ENCODE data around the gene KRTAP27-1. TPM values are rescaled to one million over a fixed set of nuclear protein-coding genes. Genes with fewer than 3 reads are reported as not detected.

Gene KRTAP27-1
- total RNA-seq, 2 donors from 2014 or later: not detected

- no peaks in the 10 kb centered on the region for H3K4me1 Mint-ChIP-seq
- H3K36me3 Mint-ChIP-seq (ENCODE audit: low read depth): no peaks in the 10 kb centered on the region
- no peak for ATAC-seq
- no peak overlapping the region for H3K27ac Mint-ChIP-seq
- no peak for DNase-seq
- H3K9me3 ChIP-seq (ENCODE audit: control insufficient read depth, low read length, poor library complexity, severe bottlenecking): no peaks in the 10 kb centered on the region
- H3K27me3 Mint-ChIP-seq: no peaks in the 10 kb centered on the region
- no peak overlapping the region for H3K4me3 Mint-ChIP-seq
These were observed 3.8 kb downstream of the KRTAP27-1 start for GRCh38 chr21:30333736-30334135.

- ATAC-seq (no peak), DNase-seq (no peak)
- Mint-ChIP-seq H3K27ac (no peak overlapping the region), H3K4me1 (no peaks in the 10 kb centered on the region), H3K36me3 (ENCODE audit: low read depth) (no peaks in the 10 kb centered on the region), H3K4me3 (no peak overlapping the region), H3K27me3 (no peaks in the 10 kb centered on the region)
- no peaks in the 10 kb centered on the region for H3K9me3 ChIP-seq (ENCODE audit: control insufficient read depth, low read length, poor library complexity, severe bottlenecking)
These were observed 4.8 kb downstream of the KRTAP27-1 start for GRCh38 chr21:30332681-30333080.

- no peaks in the 10 kb centered on the region for H3K4me1 Mint-ChIP-seq
- ATAC-seq (no peak), DNase-seq (no peak)
These were observed 8.2 kb downstream of the KRTAP27-1 start for GRCh38 chr21:30329203-30329875.

GRCh38 chr21:30326390-30326789 is 11.1 kb downstream of the KRTAP27-1 start:
- H3K4me3 Mint-ChIP-seq: no peak overlapping the region
- ATAC-seq: no peak
- H3K27me3 Mint-ChIP-seq: no peaks in the 10 kb centered on the region
- H3K4me1 Mint-ChIP-seq: no peaks in the 10 kb centered on the region
- H3K9me3 ChIP-seq (ENCODE audit: control insufficient read depth, low read length, poor library complexity, severe bottlenecking): peaks cover 3% of the 10 kb centered on the region
- no peak overlapping the region for H3K27ac Mint-ChIP-seq
- no peaks in the 10 kb centered on the region for H3K36me3 Mint-ChIP-seq (ENCODE audit: low read depth)
- no peak for DNase-seq

More at GRCh38 chr21:30329203-30329875, 8.2 kb downstream of the KRTAP27-1 start:
- no peaks in the 10 kb centered on the region for H3K36me3 Mint-ChIP-seq (ENCODE audit: low read depth)
- H3K27me3 Mint-ChIP-seq: no peaks in the 10 kb centered on the region
- no peak overlapping the region for H3K27ac Mint-ChIP-seq
- peaks cover 3% of the 10 kb centered on the region for H3K9me3 ChIP-seq (ENCODE audit: control insufficient read depth, low read length, poor library complexity, severe bottlenecking)
- no peak overlapping the region for H3K4me3 Mint-ChIP-seq

- Mint-ChIP-seq H3K27me3 (no peaks in the 10 kb centered on the region), H3K4me1 (no peaks in the 10 kb centered on the region), H3K27ac (no peak within 1 kb of the TSS), H3K4me3 (no peak within 1 kb of the TSS), H3K36me3 (ENCODE audit: low read depth) (no peaks in the 10 kb centered on the region)
- DNase-seq: no peak
- ATAC-seq: no peak
- H3K9me3 ChIP-seq (ENCODE audit: control insufficient read depth, low read length, poor library complexity, severe bottlenecking): peaks cover 3% of the 10 kb centered on the region
These were observed 17.3 kb downstream of the KRTAP27-1 start, which contains the start of gene KRTAP26-1 for GRCh38 chr21:30320215-30320614. Gene KRTAP26-1, minus strand, starts transcription at chr21:30320315. Its CDS starts 280 bp downstream, at chr21:30320035.

- no peaks in the 10 kb centered on the region for H3K36me3 Mint-ChIP-seq (ENCODE audit: low read depth)
- no peak overlapping the region for H3K4me3 Mint-ChIP-seq
- H3K27ac Mint-ChIP-seq: no peak overlapping the region
- no peaks in the 10 kb centered on the region for H3K9me3 ChIP-seq (ENCODE audit: control insufficient read depth, low read length, poor library complexity, severe bottlenecking)
- H3K27me3 Mint-ChIP-seq: no peaks in the 10 kb centered on the region
- no peak for DNase-seq
- no peaks in the 10 kb centered on the region for H3K4me1 Mint-ChIP-seq
- ATAC-seq: no peak
These were observed 21.8 kb downstream of the KRTAP27-1 start for GRCh38 chr21:30315701-30316100.

GRCh38 chr21:30306884-30307283 is 30.6 kb downstream of the KRTAP27-1 start:
- Mint-ChIP-seq H3K4me1 (no peaks in the 10 kb centered on the region), H3K4me3 (no peak overlapping the region), H3K27ac (no peak overlapping the region), H3K27me3 (no peaks in the 10 kb centered on the region), H3K36me3 (ENCODE audit: low read depth) (no peaks in the 10 kb centered on the region)
- DNase-seq: no peak
- no peak for ATAC-seq
- H3K9me3 ChIP-seq (ENCODE audit: control insufficient read depth, low read length, poor library complexity, severe bottlenecking): no peaks in the 10 kb centered on the region

- no peaks in the 10 kb centered on the region for H3K9me3 ChIP-seq (ENCODE audit: control insufficient read depth, low read length, poor library complexity, severe bottlenecking)
- Mint-ChIP-seq H3K27ac (no peak overlapping the region), H3K4me3 (no peak overlapping the region), H3K27me3 (no peaks in the 10 kb centered on the region), H3K4me1 (no peaks in the 10 kb centered on the region), H3K36me3 (ENCODE audit: low read depth) (no peaks in the 10 kb centered on the region)
- ATAC-seq: no peak
- no peak for DNase-seq
These were observed 32.4 kb downstream of the KRTAP27-1 start for GRCh38 chr21:30305136-30305535.

- Mint-ChIP-seq H3K4me1 (no peaks in the 10 kb centered on the region), H3K36me3 (ENCODE audit: low read depth) (no peaks in the 10 kb centered on the region), H3K27ac (no peak within 1 kb of the TSS), H3K4me3 (no peak within 1 kb of the TSS), H3K27me3 (no peaks in the 10 kb centered on the region)
- no peak for ATAC-seq
- H3K9me3 ChIP-seq (ENCODE audit: control insufficient read depth, low read length, poor library complexity, severe bottlenecking): no peaks in the 10 kb centered on the region
- no peak for DNase-seq
These were observed 48.3 kb downstream of the KRTAP27-1 start, which contains the start of gene KRTAP25-1 for GRCh38 chr21:30289215-30289614. Gene KRTAP25-1, minus strand, starts transcription at chr21:30289514. Its CDS starts 24 bp downstream, at chr21:30289490.

Other genes with a start within 250 kb of the KRTAP27-1 start
- not detected for gene CLDN17, start 170.9 kb downstream of the KRTAP27-1 start, total RNA-seq
- not detected for gene CLDN8, start 121.6 kb downstream of the KRTAP27-1 start, total RNA-seq
- gene KRTAP24-1, start 54.7 kb downstream of the KRTAP27-1 start, total RNA-seq: not detected
- gene KRTAP25-1, start 48.2 kb downstream of the KRTAP27-1 start, total RNA-seq: not detected
- not detected for gene KRTAP26-1, start 17.4 kb downstream of the KRTAP27-1 start, total RNA-seq
- gene KRTAP23-1, start 10.9 kb upstream of the KRTAP27-1 start, total RNA-seq: not detected
- not detected for gene KRTAP13-2, start 34.6 kb upstream of the KRTAP27-1 start, total RNA-seq
- not detected for gene KRTAP13-1, start 58.3 kb upstream of the KRTAP27-1 start, total RNA-seq
- gene KRTAP13-3, start 88.2 kb upstream of the KRTAP27-1 start, total RNA-seq: not detected
- not detected for gene KRTAP13-4, start 92.5 kb upstream of the KRTAP27-1 start, total RNA-seq
- gene KRTAP15-1, start 102.6 kb upstream of the KRTAP27-1 start, total RNA-seq: not detected
- gene KRTAP19-1, start 142.7 kb upstream of the KRTAP27-1 start, total RNA-seq: not detected
- not detected for gene KRTAP19-2, start 149.7 kb upstream of the KRTAP27-1 start, total RNA-seq
- gene KRTAP19-3, start 154.3 kb upstream of the KRTAP27-1 start, total RNA-seq: not detected
- not detected for gene KRTAP19-4, start 159.5 kb upstream of the KRTAP27-1 start, total RNA-seq
- not detected for gene KRTAP19-5, start 164.4 kb upstream of the KRTAP27-1 start, total RNA-seq
- not detected for gene KRTAP19-6, start 204.2 kb upstream of the KRTAP27-1 start, total RNA-seq
- not detected for gene KRTAP19-7, start 223.6 kb upstream of the KRTAP27-1 start, total RNA-seq

All from T-helper 17 cell (primary cell).